ENCODE results near the gene BNIP3.

- TF ChIP-seq EZH2phosphoT487 (IDR thresholded peaks at IDR 0.05; ENCODE audit: low read depth, severe bottlenecking, unreplicated experiment), result no peak
- TF ChIP-seq CTCF (IDR thresholded peaks at IDR 0.05; ENCODE audit: poor library complexity), result no peak
- TF ChIP-seq EZH2 (IDR thresholded peaks at IDR 0.05; ENCODE audit: borderline replicate concordance), result no peak
These were observed 19.7 kb downstream of the BNIP3 start for GRCh38 chr10:131961777-131962662.

Data from hepatocyte (in vitro differentiated cells).